ENCODE data around the gene SOCS7. TPM values are rescaled to one million over a fixed set of nuclear protein-coding genes. Genes with fewer than 3 reads are reported as not detected.

SOCS7 gene, protein sequence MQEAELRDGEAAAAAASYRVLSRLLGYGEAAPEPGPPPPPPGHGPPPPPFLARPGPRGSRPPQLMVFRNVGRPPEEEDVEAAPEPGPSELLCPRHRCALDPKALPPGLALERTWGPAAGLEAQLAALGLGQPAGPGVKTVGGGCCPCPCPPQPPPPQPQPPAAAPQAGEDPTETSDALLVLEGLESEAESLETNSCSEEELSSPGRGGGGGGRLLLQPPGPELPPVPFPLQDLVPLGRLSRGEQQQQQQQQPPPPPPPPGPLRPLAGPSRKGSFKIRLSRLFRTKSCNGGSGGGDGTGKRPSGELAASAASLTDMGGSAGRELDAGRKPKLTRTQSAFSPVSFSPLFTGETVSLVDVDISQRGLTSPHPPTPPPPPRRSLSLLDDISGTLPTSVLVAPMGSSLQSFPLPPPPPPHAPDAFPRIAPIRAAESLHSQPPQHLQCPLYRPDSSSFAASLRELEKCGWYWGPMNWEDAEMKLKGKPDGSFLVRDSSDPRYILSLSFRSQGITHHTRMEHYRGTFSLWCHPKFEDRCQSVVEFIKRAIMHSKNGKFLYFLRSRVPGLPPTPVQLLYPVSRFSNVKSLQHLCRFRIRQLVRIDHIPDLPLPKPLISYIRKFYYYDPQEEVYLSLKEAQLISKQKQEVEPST
- 5.9 and 7.4 TPM in 2 replicates for total RNA-seq

DNA sequence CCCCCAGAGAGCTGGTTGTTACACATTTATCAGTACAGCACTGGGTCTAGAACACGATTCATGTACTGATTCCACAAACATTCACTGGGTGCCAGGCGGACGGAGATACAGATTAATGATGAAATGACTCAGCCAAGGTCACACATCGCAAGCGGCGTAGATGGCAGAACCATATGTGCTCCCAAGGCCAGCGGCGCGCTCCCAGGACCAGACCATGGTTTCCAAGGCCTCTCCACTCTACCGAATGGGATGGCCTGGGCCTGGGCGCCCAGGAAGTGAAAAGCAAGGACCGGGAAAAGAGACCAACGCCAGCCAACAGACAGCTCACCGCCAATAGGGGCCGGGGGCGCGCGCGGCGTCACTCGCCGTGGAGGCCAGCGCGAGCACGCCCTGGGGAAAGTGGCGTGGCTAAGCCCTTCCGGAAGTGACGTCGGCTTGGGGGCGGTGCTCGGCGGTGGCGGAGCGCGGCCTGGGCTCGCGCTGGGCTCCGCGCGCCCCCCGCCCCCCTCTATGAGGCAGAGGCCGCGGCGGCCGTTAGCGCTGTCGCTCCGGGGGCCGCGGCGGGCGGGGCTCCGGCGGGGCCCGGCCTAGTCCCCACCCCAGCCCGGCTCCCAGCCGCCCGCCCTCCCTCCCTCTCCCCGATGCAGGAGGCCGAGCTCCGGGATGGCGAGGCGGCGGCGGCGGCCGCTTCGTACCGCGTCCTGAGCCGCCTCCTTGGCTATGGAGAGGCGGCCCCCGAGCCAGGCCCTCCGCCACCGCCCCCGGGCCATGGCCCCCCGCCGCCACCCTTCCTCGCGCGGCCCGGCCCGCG lies at the start of gene SOCS7:
Gene SOCS7 (plus strand): TSS at position 433 of the 811 bp plus-strand sequence. CDS start 209 bp downstream, at position 642.

DNA sequence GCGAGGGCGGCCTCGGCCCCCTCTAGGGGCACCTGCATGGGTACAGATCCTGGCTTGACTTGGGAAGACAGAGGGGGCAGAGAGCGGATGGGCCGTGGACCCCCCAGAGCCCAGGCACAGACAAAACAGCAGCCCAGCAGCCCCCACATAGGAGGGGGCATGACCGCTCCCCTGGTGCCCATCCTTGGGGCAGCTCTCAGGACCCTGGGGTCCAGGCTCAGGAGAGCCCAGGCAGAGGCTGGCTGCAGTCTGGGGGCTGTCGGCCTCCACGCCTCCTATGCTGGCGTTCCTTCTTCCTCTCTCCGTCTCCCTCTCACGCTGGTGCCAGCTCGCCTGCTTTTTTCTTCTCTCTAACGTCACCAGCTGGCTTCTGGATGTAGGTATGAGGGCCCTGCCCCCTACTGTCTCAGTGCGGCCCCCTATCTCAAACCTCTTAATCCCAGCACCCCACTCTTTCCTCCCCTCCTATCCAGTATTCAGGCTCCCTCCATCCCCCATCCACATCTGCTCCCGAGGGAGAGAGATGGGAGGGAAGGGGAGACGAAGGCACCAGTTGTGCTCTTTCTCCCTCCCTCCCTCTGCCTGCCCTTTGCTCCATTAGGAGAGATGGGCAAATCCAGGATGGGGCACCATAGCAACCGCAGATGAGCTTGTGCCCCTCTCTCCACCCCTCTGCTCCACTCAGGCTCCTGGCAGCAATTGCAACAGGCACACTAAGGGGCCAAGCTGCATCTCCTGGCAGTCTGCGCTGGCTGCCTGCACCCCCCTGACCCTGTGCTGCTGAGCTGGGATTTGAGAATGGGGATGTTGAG lies 7.8 kb upstream of the SOCS7 start, which contains the start of gene GPR179:
Gene GPR179 (minus strand): TSS at position 349 of the 812 bp plus-strand sequence. CDS start 167 bp downstream, at position 182.

GRCh38 chr17:38428112-38428642 lies 76.5 kb downstream of the SOCS7 start, which contains the start of gene ARHGAP23:
ARHGAP23 (plus strand) TSS chr17:38428464; CDS start chr17:38428486, 22 bp downstream.

Other genes starting within 250 kb of the SOCS7 start
- gene TBC1D3E, start 223.9 kb upstream of the SOCS7 start, total RNA-seq: not detected in 2 replicates
- not detected in 2 replicates for gene TBC1D3, start 159.3 kb upstream of the SOCS7 start, total RNA-seq
- 34.5 and 46.1 TPM in 2 replicates for gene MRPL45, start 54.7 kb upstream of the SOCS7 start, total RNA-seq
- gene GPR179, start 7.9 kb upstream of the SOCS7 start, total RNA-seq: not detected in 2 replicates
- 29.1 and 49.0 TPM in 2 replicates for gene ARHGAP23, start 76.6 kb downstream of the SOCS7 start, total RNA-seq

Data from epithelial cell of alveolus of lung (primary cell).